Coronary artery (tissue), 2 donors: ENCODE measurements around the gene OLIG2.

Experiments
- DNase-seq: peaks from one replicate; pipeline ENCODE4 v3.0.0-alpha.2; 2017; ENCODE audit warnings: low spot score
- H3K27ac ChIP-seq, 2 donors: fragments of 200-600 bp; sonication (generic); one replicate each; pipeline ENCODE4 v1.5.1; 2016 to 2019
- H3K4me3 ChIP-seq: fragments of 200-600 bp; sonication (generic); 2 replicates; pipeline ENCODE4 v1.5.1; 2016; ENCODE audit warnings: mild to moderate bottlenecking, moderate library complexity
- CTCF ChIP-seq: fragments of 200-600 bp; sonication (generic); IDR thresholded peaks from one replicate; pipeline ENCODE4 v1.5.1; 2019; ENCODE audit warnings: antibody characterized with exemption

Gene OLIG2

GRCh38 chr21:33069994-33070743 lies 44.4 kb downstream of the OLIG2 start, which contains the start of gene OLIG1:
Gene OLIG1, plus strand, starts transcription at chr21:33070141. Its CDS starts 106 bp downstream, at chr21:33070247.
- H3K4me3 ChIP-seq: peak within 1 kb of the TSS; percentile 69
- no peak for TF ChIP-seq CTCF
- no peak for DNase-seq
- H3K27ac ChIP-seq: no peak within 1 kb of the TSS

GRCh38 chr21:33070744-33070997 lies 44.9 kb downstream of the OLIG2 start:
- TF ChIP-seq CTCF: no peak
- DNase-seq: no peak
- no peak overlapping the region for H3K27ac ChIP-seq
- H3K4me3 ChIP-seq: peak overlapping the region; percentile 69

- no peak overlapping the region for H3K27ac ChIP-seq
- DNase-seq: no peak
- peak overlapping the region; percentile 69 for H3K4me3 ChIP-seq
- no peak for TF ChIP-seq CTCF
Observed at GRCh38 chr21:33070998-33071769, 45.4 kb downstream of the OLIG2 start.

- no peak for TF ChIP-seq CTCF
- Histone ChIP-seq H3K27ac (no peak overlapping the region), H3K4me3 (peak overlapping the region; percentile 69)
- no peak for DNase-seq
Observed at GRCh38 chr21:33071770-33072306, 46.1 kb downstream of the OLIG2 start.

- no peak for TF ChIP-seq CTCF
- no peak overlapping the region for H3K4me3 ChIP-seq
- H3K27ac ChIP-seq: no peak overlapping the region
- no peak for DNase-seq
Observed at GRCh38 chr21:33073636-33074035, 47.9 kb downstream of the OLIG2 start.

- H3K4me3 ChIP-seq: no peak overlapping the region
- H3K27ac ChIP-seq: no peak overlapping the region
- DNase-seq: no peak
- no peak for TF ChIP-seq CTCF
Observed at GRCh38 chr21:33075128-33075527, 49.4 kb downstream of the OLIG2 start.
